Measurements from ENCODE around the gene THRB. TPM values are rescaled to one million over a fixed set of nuclear protein-coding genes. Genes with fewer than 3 reads are reported as not detected.
A peak's percentile ranks its signal among the peaks of the same experiment; 100 is the strongest.

THRB gene
- 0.94 TPM for total RNA-seq

GRCh38 chr3:24494618-24495325 lies at the start of gene THRB:
THRB (minus strand) TSS chr3:24494850.
- H3K4me3 ChIP-seq (ENCODE audit: low read length): peak within 1 kb of the TSS; percentile 32
- peaks cover 66% of the 10 kb centered on the region for H3K27me3 ChIP-seq (ENCODE audit: insufficient read depth, low read length)
- peaks cover 17% of the 10 kb centered on the region for H3K4me1 ChIP-seq (ENCODE audit: insufficient read depth, low read length)
- no peaks in the 10 kb centered on the region for H3K9me3 ChIP-seq (ENCODE audit: low read depth, low read length)

DNA sequence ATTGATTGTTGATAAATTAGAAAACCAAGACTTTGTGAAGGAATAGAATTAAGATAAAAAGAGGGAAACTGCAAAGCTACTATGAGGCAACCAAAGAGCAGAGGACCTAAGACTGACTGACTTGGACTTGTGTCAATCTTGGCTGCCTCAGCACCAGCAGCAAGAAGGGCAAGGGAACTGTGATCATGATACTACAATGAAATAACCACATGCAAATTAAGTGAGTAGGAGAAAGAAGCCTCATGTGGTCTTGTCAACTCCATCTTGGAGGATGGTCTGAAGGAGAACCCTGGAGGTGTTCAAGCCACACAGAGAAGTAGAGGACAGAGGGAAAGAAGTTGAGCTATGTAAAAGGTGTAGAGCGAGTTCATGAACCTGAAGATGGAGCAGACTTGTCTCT lies 47.3 kb upstream of the THRB start:
- H3K27me3 ChIP-seq (ENCODE audit: insufficient read depth, low read length): no peaks in the 10 kb centered on the region
- H3K9me3 ChIP-seq (ENCODE audit: low read depth, low read length): no peaks in the 10 kb centered on the region
- no peak overlapping the region for H3K4me3 ChIP-seq (ENCODE audit: low read length)
- no peaks in the 10 kb centered on the region for H3K4me1 ChIP-seq (ENCODE audit: insufficient read depth, low read length)

- no peaks in the 10 kb centered on the region for H3K27me3 ChIP-seq (ENCODE audit: insufficient read depth, low read length)
- no peaks in the 10 kb centered on the region for H3K4me1 ChIP-seq (ENCODE audit: insufficient read depth, low read length)
- H3K9me3 ChIP-seq (ENCODE audit: low read depth, low read length): no peaks in the 10 kb centered on the region
- H3K4me3 ChIP-seq (ENCODE audit: low read length): no peak overlapping the region
These were observed 46.2 kb upstream of the THRB start for GRCh38 chr3:24540821-24541220.

DNA sequence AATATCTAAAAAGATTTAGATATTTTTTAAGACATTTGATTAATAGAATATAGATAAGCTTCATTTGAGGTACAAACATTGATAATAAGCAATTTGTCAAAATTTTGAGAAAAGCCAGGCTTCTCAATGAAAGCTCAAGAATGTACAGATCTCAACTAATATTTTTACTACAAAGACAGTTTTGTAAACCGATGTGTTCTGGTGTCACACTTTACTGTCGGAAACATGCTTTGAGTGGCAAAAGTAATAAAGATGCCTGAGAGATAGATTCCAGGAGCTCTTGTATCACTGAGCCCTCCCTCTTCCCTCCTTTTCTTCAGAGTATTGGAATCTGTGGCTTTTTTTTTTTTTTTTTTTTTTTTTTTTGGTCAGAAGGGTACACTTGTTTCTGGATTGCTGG lies 45.0 kb upstream of the THRB start:
- Histone ChIP-seq H3K27me3 (ENCODE audit: insufficient read depth, low read length) (no peaks in the 10 kb centered on the region), H3K4me1 (ENCODE audit: insufficient read depth, low read length) (no peaks in the 10 kb centered on the region), H3K4me3 (ENCODE audit: low read length) (no peak overlapping the region), H3K9me3 (ENCODE audit: low read depth, low read length) (no peaks in the 10 kb centered on the region)

- no peaks in the 10 kb centered on the region for H3K9me3 ChIP-seq (ENCODE audit: low read depth, low read length)
- no peak overlapping the region for H3K4me3 ChIP-seq (ENCODE audit: low read length)
- H3K27me3 ChIP-seq (ENCODE audit: insufficient read depth, low read length): no peaks in the 10 kb centered on the region
- H3K4me1 ChIP-seq (ENCODE audit: insufficient read depth, low read length): no peaks in the 10 kb centered on the region
These were observed 44.2 kb upstream of the THRB start for GRCh38 chr3:24538891-24539290.

DNA sequence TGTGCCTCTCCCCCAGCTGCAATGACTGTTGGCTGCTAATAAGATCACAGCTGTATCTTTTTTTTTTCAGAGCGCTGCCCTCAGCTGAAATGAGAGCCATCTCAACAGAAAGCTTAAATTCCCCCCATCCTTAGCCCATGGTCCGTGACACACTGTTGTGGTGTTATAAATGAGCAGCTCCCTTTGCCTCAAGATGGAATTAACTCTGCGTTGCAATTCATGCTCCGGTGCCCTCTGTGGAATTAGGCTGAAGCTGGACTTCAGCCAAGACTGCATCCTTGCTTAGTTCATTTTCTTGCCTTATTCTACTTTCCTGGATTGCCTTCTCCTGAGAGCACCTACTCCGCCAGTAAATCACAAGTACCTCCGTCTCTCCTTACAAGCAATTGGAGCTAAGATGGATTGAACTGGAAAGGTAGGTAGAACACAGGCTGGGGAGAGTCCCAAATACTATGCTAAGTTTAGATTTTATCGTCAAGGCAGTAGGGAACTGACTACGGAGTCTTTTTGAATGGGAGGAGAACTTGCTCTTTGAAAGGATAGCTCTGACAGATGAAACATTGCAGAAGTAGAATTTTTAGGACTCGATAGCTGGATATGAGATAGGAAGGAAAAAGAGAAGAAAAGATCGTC lies 39.0 kb upstream of the THRB start:
- Histone ChIP-seq H3K27me3 (ENCODE audit: insufficient read depth, low read length) (no peaks in the 10 kb centered on the region), H3K4me1 (ENCODE audit: insufficient read depth, low read length) (no peaks in the 10 kb centered on the region), H3K9me3 (ENCODE audit: low read depth, low read length) (no peaks in the 10 kb centered on the region), H3K4me3 (ENCODE audit: low read length) (no peak overlapping the region)

GRCh38 chr3:24530471-24530870 lies 35.8 kb upstream of the THRB start:
- no peak overlapping the region for H3K4me3 ChIP-seq (ENCODE audit: low read length)
- no peaks in the 10 kb centered on the region for H3K9me3 ChIP-seq (ENCODE audit: low read depth, low read length)
- H3K4me1 ChIP-seq (ENCODE audit: insufficient read depth, low read length): no peaks in the 10 kb centered on the region
- no peaks in the 10 kb centered on the region for H3K27me3 ChIP-seq (ENCODE audit: insufficient read depth, low read length)

DNA sequence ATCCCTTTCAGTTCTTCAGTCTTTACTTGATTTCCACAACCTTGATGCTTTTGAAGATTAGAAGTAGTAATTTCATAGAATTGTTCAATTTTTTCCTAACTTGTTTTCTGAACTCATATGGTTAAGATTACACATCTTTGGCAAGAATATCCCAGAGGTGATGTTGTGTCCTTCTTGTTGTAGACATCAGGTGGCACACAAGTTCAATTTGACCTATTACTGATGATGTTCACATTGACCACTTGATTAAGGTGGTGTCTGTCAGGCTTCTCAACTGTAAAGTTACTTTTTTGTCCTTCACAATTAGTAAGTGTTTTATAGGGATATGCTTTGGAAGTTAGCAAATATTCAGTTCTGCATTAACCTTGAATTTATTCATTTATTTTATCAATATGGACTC lies 34.6 kb upstream of the THRB start:
- no peaks in the 10 kb centered on the region for H3K9me3 ChIP-seq (ENCODE audit: low read depth, low read length)

GRCh38 chr3:24526640-24527212 lies 32.1 kb upstream of the THRB start:
- no peak overlapping the region for H3K4me3 ChIP-seq (ENCODE audit: low read length)
- H3K27me3 ChIP-seq (ENCODE audit: insufficient read depth, low read length): peaks cover 30% of the 10 kb centered on the region
- H3K9me3 ChIP-seq (ENCODE audit: low read depth, low read length): no peaks in the 10 kb centered on the region
- H3K4me1 ChIP-seq (ENCODE audit: insufficient read depth, low read length): peaks cover 8% of the 10 kb centered on the region

More for the DNA sequence above, 34.6 kb upstream of the THRB start:
- H3K4me1 ChIP-seq (ENCODE audit: insufficient read depth, low read length): no peaks in the 10 kb centered on the region
- no peak overlapping the region for H3K4me3 ChIP-seq (ENCODE audit: low read length)
- H3K27me3 ChIP-seq (ENCODE audit: insufficient read depth, low read length): peaks cover 6% of the 10 kb centered on the region

DNA sequence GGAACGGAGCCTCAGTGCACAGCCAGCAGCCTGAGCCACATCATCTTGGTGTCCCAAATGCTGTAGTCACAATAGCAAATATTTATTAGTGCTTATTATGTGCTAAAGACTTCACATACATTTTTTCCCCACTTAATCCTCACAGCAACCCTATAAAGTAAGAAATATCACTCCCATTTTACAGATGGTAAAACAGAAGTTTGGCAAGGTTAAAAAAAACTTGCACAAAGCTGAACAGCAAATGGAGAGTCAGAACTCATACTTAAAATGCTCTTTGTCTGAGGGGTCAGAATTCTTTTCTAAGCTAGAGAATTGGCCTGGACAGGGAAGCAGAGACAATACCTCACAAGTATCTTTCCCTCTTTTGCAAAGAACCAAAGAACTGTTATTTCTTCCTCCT lies 30.9 kb upstream of the THRB start:
- Histone ChIP-seq H3K27me3 (ENCODE audit: insufficient read depth, low read length) (peaks cover 39% of the 10 kb centered on the region), H3K4me3 (ENCODE audit: low read length) (no peak overlapping the region), H3K9me3 (ENCODE audit: low read depth, low read length) (no peaks in the 10 kb centered on the region)

GRCh38 chr3:24525022-24525421 lies 30.4 kb upstream of the THRB start:
- no peak overlapping the region for H3K4me3 ChIP-seq (ENCODE audit: low read length)
- H3K27me3 ChIP-seq (ENCODE audit: insufficient read depth, low read length): peaks cover 44% of the 10 kb centered on the region
- peaks cover 8% of the 10 kb centered on the region for H3K4me1 ChIP-seq (ENCODE audit: insufficient read depth, low read length)
- H3K9me3 ChIP-seq (ENCODE audit: low read depth, low read length): no peaks in the 10 kb centered on the region

More for the DNA sequence above, 30.9 kb upstream of the THRB start:
- H3K4me1 ChIP-seq (ENCODE audit: insufficient read depth, low read length): peaks cover 8% of the 10 kb centered on the region

GRCh38 chr3:24523988-24524727 lies 29.5 kb upstream of the THRB start:
- no peaks in the 10 kb centered on the region for H3K9me3 ChIP-seq (ENCODE audit: low read depth, low read length)
- peaks cover 53% of the 10 kb centered on the region for H3K27me3 ChIP-seq (ENCODE audit: insufficient read depth, low read length)
- H3K4me1 ChIP-seq (ENCODE audit: insufficient read depth, low read length): peaks cover 8% of the 10 kb centered on the region
- no peak overlapping the region for H3K4me3 ChIP-seq (ENCODE audit: low read length)

DNA sequence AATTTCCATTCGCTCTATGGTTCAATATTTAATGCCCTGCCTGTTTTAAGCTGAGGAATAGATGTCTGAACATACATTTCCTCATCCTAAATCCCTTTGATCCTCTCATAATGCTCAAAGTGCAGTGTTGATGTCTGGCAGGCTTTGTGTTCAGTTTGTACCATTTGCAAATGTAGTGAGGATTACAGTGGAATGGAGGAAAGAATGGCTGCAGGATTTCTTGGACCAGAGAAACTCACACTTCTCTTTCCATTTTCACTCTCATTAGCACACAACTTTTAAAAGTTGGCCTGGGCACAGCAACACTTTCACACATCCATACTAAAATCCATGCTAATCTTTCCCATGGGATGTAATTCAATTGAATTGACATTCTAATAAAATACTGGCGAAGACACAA lies 28.6 kb upstream of the THRB start:
- Histone ChIP-seq H3K27me3 (ENCODE audit: insufficient read depth, low read length) (peaks cover 58% of the 10 kb centered on the region), H3K4me3 (ENCODE audit: low read length) (no peak overlapping the region), H3K4me1 (ENCODE audit: insufficient read depth, low read length) (peaks cover 8% of the 10 kb centered on the region), H3K9me3 (ENCODE audit: low read depth, low read length) (no peaks in the 10 kb centered on the region)

GRCh38 chr3:24522146-24522579 lies 27.5 kb upstream of the THRB start:
- peaks cover 58% of the 10 kb centered on the region for H3K27me3 ChIP-seq (ENCODE audit: insufficient read depth, low read length)
- peak overlapping the region; percentile 35 for H3K4me3 ChIP-seq (ENCODE audit: low read length)
- H3K9me3 ChIP-seq (ENCODE audit: low read depth, low read length): no peaks in the 10 kb centered on the region
- peaks cover 8% of the 10 kb centered on the region for H3K4me1 ChIP-seq (ENCODE audit: insufficient read depth, low read length)
